ENCODE data around the gene MYOC. TPM values are rescaled to one million over a fixed set of nuclear protein-coding genes. Genes with fewer than 3 reads are reported as not detected.

Gene MYOC
- total RNA-seq, 1 experiment from 2014 or later, result not detected

DNA sequence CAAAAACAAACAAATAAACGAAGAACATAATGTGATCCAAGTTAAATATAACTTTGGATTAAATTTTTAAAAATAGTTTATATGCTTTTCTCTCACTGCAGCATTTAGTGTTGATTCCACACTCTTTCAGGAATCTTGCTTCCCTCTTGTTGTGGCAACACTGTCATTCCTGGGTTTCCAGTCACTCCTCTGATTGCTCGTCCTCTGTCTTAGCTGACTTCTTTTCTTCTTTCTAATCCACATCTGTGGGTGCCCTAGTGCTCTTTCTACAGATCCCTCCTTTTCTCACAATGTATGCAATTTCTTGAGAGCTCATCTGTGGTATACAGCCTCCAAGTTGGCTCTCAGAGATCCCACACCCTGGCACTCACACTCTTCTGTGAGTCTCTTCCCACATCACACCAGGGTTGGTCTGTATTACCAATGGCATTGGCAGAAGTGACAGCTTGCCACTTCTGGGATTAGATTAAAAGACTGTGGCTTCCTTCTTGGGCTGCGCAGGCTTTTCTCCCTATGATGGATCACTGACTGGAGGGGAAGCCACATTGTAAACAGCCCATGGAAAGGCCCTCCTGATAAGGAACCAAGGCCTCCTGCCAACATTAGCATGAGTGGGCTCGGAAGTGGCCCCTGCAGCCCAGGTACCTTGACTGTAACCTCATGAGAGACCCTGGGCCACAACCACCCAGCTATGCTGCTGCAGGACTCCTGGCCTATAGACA, 11.5 kb upstream of the MYOC start:
- in situ Hi-C loops (cut with HindIII; ENCODE audit: low pct_unique_long_range_greater_than_20kb, low sequenced_read_pairs) (no loop called here), intact Hi-C loops (cut with micrococcal nuclease; ENCODE audit: unreplicated experiment) (no loop called here)
- no peaks in the 10 kb centered on the region for H3K36me3 ChIP-seq (ENCODE audit: control insufficient read depth, insufficient read depth, low read length)
- H3K9me3 ChIP-seq (ENCODE audit: control insufficient read depth, insufficient read depth, low read depth, low read length), result no peaks in the 10 kb centered on the region
- H3K27me3 ChIP-seq (ENCODE audit: control insufficient read depth, insufficient read depth, low read length), result peaks cover 6% of the 10 kb centered on the region; the same call in 1 of the 2 replicates
- H3K4me3 ChIP-seq (ENCODE audit: low read depth in 2 of 2, low read length in 2 of 2), result no peak overlapping the region
- POLR2A ChIA-PET, result no interaction called here
- BruUV-seq (replicated peaks), result no TSS peak
- CTCF ChIA-PET, result no interaction called here
- no peaks in the 10 kb centered on the region for H3K4me1 ChIP-seq (ENCODE audit: control insufficient read depth, insufficient read depth, low read length)
- H3K27ac ChIP-seq (ENCODE audit: low read length), result no peak overlapping the region
- DNase-seq (ENCODE audit: low read depth, low spot score), result no peak
- no peak for TF ChIP-seq POLR2AphosphoS5 (IDR thresholded peaks at IDR 0.05; ENCODE audit: low read depth, low read length)
- TF ChIP-seq SIN3A (IDR thresholded peaks at IDR 0.05; ENCODE audit: borderline replicate concordance, insufficient read depth, low read depth, low read length), result no peak
- TF ChIP-seq, protein P1, sequence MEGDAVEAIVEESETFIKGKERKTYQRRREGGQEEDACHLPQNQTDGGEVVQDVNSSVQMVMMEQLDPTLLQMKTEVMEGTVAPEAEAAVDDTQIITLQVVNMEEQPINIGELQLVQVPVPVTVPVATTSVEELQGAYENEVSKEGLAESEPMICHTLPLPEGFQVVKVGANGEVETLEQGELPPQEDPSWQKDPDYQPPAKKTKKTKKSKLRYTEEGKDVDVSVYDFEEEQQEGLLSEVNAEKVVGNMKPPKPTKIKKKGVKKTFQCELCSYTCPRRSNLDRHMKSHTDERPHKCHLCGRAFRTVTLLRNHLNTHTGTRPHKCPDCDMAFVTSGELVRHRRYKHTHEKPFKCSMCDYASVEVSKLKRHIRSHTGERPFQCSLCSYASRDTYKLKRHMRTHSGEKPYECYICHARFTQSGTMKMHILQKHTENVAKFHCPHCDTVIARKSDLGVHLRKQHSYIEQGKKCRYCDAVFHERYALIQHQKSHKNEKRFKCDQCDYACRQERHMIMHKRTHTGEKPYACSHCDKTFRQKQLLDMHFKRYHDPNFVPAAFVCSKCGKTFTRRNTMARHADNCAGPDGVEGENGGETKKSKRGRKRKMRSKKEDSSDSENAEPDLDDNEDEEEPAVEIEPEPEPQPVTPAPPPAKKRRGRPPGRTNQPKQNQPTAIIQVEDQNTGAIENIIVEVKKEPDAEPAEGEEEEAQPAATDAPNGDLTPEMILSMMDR (IDR thresholded peaks at IDR 0.05), result no peak
- no peak for TF ChIP-seq TCF7L2 (IDR thresholded peaks at IDR 0.05; ENCODE audit: low read depth, low read length)
- TF ChIP-seq, protein P2, sequence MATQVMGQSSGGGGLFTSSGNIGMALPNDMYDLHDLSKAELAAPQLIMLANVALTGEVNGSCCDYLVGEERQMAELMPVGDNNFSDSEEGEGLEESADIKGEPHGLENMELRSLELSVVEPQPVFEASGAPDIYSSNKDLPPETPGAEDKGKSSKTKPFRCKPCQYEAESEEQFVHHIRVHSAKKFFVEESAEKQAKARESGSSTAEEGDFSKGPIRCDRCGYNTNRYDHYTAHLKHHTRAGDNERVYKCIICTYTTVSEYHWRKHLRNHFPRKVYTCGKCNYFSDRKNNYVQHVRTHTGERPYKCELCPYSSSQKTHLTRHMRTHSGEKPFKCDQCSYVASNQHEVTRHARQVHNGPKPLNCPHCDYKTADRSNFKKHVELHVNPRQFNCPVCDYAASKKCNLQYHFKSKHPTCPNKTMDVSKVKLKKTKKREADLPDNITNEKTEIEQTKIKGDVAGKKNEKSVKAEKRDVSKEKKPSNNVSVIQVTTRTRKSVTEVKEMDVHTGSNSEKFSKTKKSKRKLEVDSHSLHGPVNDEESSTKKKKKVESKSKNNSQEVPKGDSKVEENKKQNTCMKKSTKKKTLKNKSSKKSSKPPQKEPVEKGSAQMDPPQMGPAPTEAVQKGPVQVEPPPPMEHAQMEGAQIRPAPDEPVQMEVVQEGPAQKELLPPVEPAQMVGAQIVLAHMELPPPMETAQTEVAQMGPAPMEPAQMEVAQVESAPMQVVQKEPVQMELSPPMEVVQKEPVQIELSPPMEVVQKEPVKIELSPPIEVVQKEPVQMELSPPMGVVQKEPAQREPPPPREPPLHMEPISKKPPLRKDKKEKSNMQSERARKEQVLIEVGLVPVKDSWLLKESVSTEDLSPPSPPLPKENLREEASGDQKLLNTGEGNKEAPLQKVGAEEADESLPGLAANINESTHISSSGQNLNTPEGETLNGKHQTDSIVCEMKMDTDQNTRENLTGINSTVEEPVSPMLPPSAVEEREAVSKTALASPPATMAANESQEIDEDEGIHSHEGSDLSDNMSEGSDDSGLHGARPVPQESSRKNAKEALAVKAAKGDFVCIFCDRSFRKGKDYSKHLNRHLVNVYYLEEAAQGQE (IDR thresholded peaks at IDR 0.05; ENCODE audit: insufficient read depth in 1 of 2, low read depth in 2 of 2, low read length in 1 of 2), result no peak
- ATAC-seq, result no peak

DNA sequence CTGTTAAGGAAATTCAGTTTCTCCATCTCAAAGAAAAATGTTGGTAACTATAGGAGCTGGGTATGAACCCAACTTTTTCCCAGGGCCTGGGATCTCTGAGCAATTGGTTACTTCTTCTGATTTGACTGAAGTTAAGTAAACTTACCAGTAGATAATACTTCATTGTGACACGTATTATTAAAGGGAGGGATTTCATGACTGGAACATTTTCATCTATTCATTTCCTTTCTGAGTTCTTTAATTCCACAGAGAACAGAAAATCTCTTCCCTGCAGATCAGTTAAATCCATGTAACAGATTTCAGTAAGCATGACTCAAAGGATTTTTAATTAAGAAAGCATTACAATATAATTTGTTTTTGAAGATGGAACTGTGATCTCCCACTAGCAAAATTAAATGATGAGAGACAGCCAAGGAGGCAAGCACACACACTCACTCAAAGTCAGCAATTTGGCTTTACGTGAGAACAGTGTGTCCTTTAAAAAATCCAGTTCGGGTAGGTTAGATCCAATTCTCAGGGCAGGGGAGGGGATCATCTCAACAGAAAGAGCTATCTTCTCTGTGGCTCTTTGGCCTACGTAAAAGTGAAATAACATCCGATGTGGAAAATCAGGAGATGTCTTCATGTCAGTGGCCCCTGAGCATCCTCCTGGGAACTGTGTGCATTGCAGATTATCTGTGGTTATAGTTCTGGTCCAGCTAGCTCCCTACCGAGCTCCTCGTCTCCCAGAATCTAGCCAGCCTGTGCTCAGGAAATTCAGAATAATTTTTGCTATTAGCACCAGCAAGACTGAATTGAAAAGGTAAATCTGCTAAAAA, 10.8 kb upstream of the MYOC start:
- intact Hi-C loops (cut with micrococcal nuclease; ENCODE audit: unreplicated experiment) (no loop called here), in situ Hi-C loops (cut with HindIII; ENCODE audit: low pct_unique_long_range_greater_than_20kb, low sequenced_read_pairs) (no loop called here)
- no TSS peak for BruUV-seq (replicated peaks)
- Histone ChIP-seq H3K4me1 (ENCODE audit: control insufficient read depth, insufficient read depth, low read length) (no peaks in the 10 kb centered on the region), H3K27me3 (ENCODE audit: control insufficient read depth, insufficient read depth, low read length) (peaks cover 6% of the 10 kb centered on the region; the same call in 1 of the 2 replicates), H3K36me3 (ENCODE audit: control insufficient read depth, insufficient read depth, low read length) (no peaks in the 10 kb centered on the region), H3K27ac (ENCODE audit: low read length) (no peak overlapping the region), H3K4me3 (ENCODE audit: low read depth in 2 of 2, low read length in 2 of 2) (no peak overlapping the region), H3K9me3 (ENCODE audit: control insufficient read depth, insufficient read depth, low read depth, low read length) (no peaks in the 10 kb centered on the region)
- ChIA-PET POLR2A (no interaction called here), CTCF (no interaction called here)
- ATAC-seq (no peak), DNase-seq (ENCODE audit: low read depth, low spot score) (no peak)
- TF ChIP-seq, protein P2 (IDR thresholded peaks at IDR 0.05; ENCODE audit: insufficient read depth in 1 of 2, low read depth in 2 of 2, low read length in 1 of 2), result no peak
- TF ChIP-seq TCF7L2 (IDR thresholded peaks at IDR 0.05; ENCODE audit: low read depth, low read length), result no peak
- no peak for TF ChIP-seq POLR2AphosphoS5 (IDR thresholded peaks at IDR 0.05; ENCODE audit: low read depth, low read length)
- TF ChIP-seq, protein P1 (IDR thresholded peaks at IDR 0.05), result no peak
- TF ChIP-seq SIN3A (IDR thresholded peaks at IDR 0.05; ENCODE audit: borderline replicate concordance, insufficient read depth, low read depth, low read length), result no peak
